Pancreas (tissue), 10 donors: ENCODE results near the gene CCNJL. TPM values are rescaled to one million over a fixed set of nuclear protein-coding genes. Genes with fewer than 3 reads are reported as not detected.
A peak's percentile ranks its signal among the peaks of the same experiment; 100 is the strongest.

ENCODE experiments used
- ATAC-seq, 4 donors: fragments of 200-7000 bp; cut with Tn5 transposase; one replicate each; pipeline versions ENCODE4 v1.8.0 to v1.9.1; 2020; ENCODE audit warnings: mild to moderate bottlenecking in 4 of 4, moderate library complexity in 4 of 4
- DNase-seq, 6 donors: peaks; one replicate each; pipeline ENCODE4 v3.0.0-alpha.2; 2020
- FAIRE-seq: peaks from 2 replicates; lab custom pipeline; 2012; peaks lifted over from hg19 to GRCh38; lab: Jason Lieb, UNC
- H3K27ac ChIP-seq, 4 donors: fragments of 200-600 bp; sonication (generic); 1 replicate in 3 of 4; 2 replicates in 1 of 4; pipeline versions ENCODE4 v1.5.0 to v1.8.0; 2020
- H3K27me3 ChIP-seq, 4 donors: fragments of 200-600 bp; one replicate each; pipeline ENCODE4 v1.8.0; 2021
- H3K36me3 ChIP-seq, 3 donors: fragments of 200-600 bp; sonication (generic) in 1 of 3; one replicate each; pipeline versions ENCODE4 v1.5.0 to v1.8.0; 2020 to 2021
- H3K4me1 ChIP-seq, 3 donors: fragments of 200-600 bp; one replicate each; pipeline ENCODE4 v1.8.0; 2021
- H3K4me3 ChIP-seq, 4 donors: fragments of 200-600 bp; sonication (generic) in 2 of 4; one replicate each; pipeline versions ENCODE4 v1.5.0 to v1.8.0; 2020 to 2021
- H3K9me3 ChIP-seq, 4 donors: fragments of 200-600 bp; one replicate each; pipeline ENCODE4 v1.8.0; 2021
- CTCF ChIP-seq, 4 donors: fragments of 200-600 bp; sonication (generic) in 3 of 4; IDR thresholded peaks; one replicate each; pipeline versions ENCODE4 v1.5.0 to v1.8.0; 2021; ENCODE audit warnings: antibody characterized with exemption in 4 of 4
- WGBS, 2 donors: extraction: QIAGEN DNeasy Blood & Tissue Kit; methylation state at CpG; one replicate each; pipeline ENCODE4 v1.1.7; 2013; 5-methylcytosine and 5-hydroxymethylcytosine counted together
- intact Hi-C, 3 donors: fragments of 100-400 bp; cut with DNase I; formaldehyde crosslinking; loops; one replicate each; pipeline versions ENCODE4 v1.11.1 to v1.14.2; 2022
- polyA plus RNA-seq, 2 donors: library from polyadenylated mRNA; stranded (reverse); fragments of 200-250 nt; gene quantifications; one replicate each; pipeline ENCODE4 v1.2.3, GENCODE V29; 2013
- total RNA-seq, 6 donors: library from RNA; stranded (reverse); fragmentation: NEBNext Ultra II Directional in 4 of 6; extraction: Animal tissue kit (Norgen Biotek cat#: 25700) in 4 of 6; gene quantifications; one replicate each; pipeline versions ENCODE4 v1.2.1 to v1.2.4, GENCODE V29; 2021 to 2023
- donor health status: healthy with polysubstance abuse.
- donor health status: DM: no; HTN: no; CAD: no; lungs with moderate emphysema.
- donor health status: DM: no; HTN: no; CAD: no.
- donor health status: control.
- donor health status: control.
- donor health status: Bipolar disorder and iron deficiency.
- donor health status: DM: yes; HTN: yes; CAD: no.
- donor health status: DM: no; HTN: no; CAD: no.
- donor health status: DM: no; HTN: no; CAD: no.
- donor health status: DM: yes; HTN: yes; CAD: no.

CCNJL gene
- total and polyA plus RNA-seq, 8 donors, result 0.06 to 0.58 (median 0.14) TPM

GRCh38 chr5:160266752-160267345 is 45.5 kb downstream of the CCNJL start:
- DNase-seq, result peak in 1 of 6 donors; percentile 25
- peaks cover 0 to 2% (median 0%) of the 10 kb centered on the region in 3 donors for H3K4me1 ChIP-seq
- H3K4me3 ChIP-seq, result no peak overlapping the region
- H3K27ac ChIP-seq, result no peak overlapping the region
- no peaks in the 10 kb centered on the region for H3K27me3 ChIP-seq
- H3K36me3 ChIP-seq, result no peaks in the 10 kb centered on the region
- FAIRE-seq, result no peak
- 48 to 64% methylated on average over 8 to 9 of the region's 9 CpGs for WGBS, 2 donors
- no peak for ATAC-seq
- H3K9me3 ChIP-seq, result no peaks in the 10 kb centered on the region
- intact Hi-C loops, result no loop called here
- TF ChIP-seq CTCF (IDR thresholded peaks at IDR 0.05), result no peak

- no peak for ATAC-seq
- H3K9me3 ChIP-seq, result no peaks in the 10 kb centered on the region
- peak in 1 of 6 donors; percentile 18 for DNase-seq
- WGBS, 2 donors, result 86 to 90% methylated on average over 5 of the region's 5 CpGs
- no peak for TF ChIP-seq CTCF (IDR thresholded peaks at IDR 0.05)
- no peak overlapping the region for H3K27ac ChIP-seq
- H3K4me1 ChIP-seq, result peaks cover 0 to 2% (median 0%) of the 10 kb centered on the region in 3 donors
- no peak for FAIRE-seq
- H3K27me3 ChIP-seq, result no peaks in the 10 kb centered on the region
- H3K4me3 ChIP-seq, result no peak overlapping the region
- intact Hi-C loops, result no loop called here
- H3K36me3 ChIP-seq, result no peaks in the 10 kb centered on the region
These were observed 46.3 kb downstream of the CCNJL start for GRCh38 chr5:160266044-160266443.

- intact Hi-C loops, result no loop called here
- H3K4me1 ChIP-seq, result no peaks in the 10 kb centered on the region
- H3K4me3 ChIP-seq, result no peak overlapping the region
- no peaks in the 10 kb centered on the region for H3K9me3 ChIP-seq
- FAIRE-seq (no peak), ATAC-seq (peak in 1 of 4 donors; percentile 25), DNase-seq (no peak)
- no peak for TF ChIP-seq CTCF (IDR thresholded peaks at IDR 0.05)
- no peak overlapping the region for H3K27ac ChIP-seq
- 54 to 60% methylated on average over 4 of the region's 4 CpGs for WGBS, 2 donors
- no peaks in the 10 kb centered on the region for H3K27me3 ChIP-seq
- H3K36me3 ChIP-seq, result no peaks in the 10 kb centered on the region
These were observed 49.0 kb downstream of the CCNJL start for GRCh38 chr5:160263326-160263855.

GRCh38 chr5:160262151-160263074 is 50.0 kb downstream of the CCNJL start:
- no peaks in the 10 kb centered on the region for H3K4me1 ChIP-seq
- H3K27me3 ChIP-seq, result no peaks in the 10 kb centered on the region
- no peak overlapping the region for H3K27ac ChIP-seq
- H3K4me3 ChIP-seq, result no peak overlapping the region
- intact Hi-C loops, result no loop called here
- FAIRE-seq (no peak), ATAC-seq (no peak), DNase-seq (no peak)
- no peak for TF ChIP-seq CTCF (IDR thresholded peaks at IDR 0.05)
- no peaks in the 10 kb centered on the region for H3K9me3 ChIP-seq
- WGBS, 2 donors, result 63 to 66% methylated on average over 16 of the region's 16 CpGs
- no peaks in the 10 kb centered on the region for H3K36me3 ChIP-seq
